Heart left ventricle (tissue), 16 donors: ENCODE measurements around the gene ENOX1. TPM values are rescaled to one million over a fixed set of nuclear protein-coding genes. Genes with fewer than 3 reads are reported as not detected.

Experiments used
- ATAC-seq, 4 donors: fragments of 200-7000 bp; cut with Tn5 transposase; one replicate each; pipeline ENCODE4 v1.9.1; 2020 to 2022; ENCODE audit warnings: moderate library complexity in 4 of 4, mild to moderate bottlenecking in 3 of 4, moderate number of reproducible peaks in 1 of 4
- DNase-seq, 5 donors: peaks; one replicate each; pipeline ENCODE4 v3.0.0-alpha.2; 2020
- H3K27ac ChIP-seq, 12 donors: fragments of 200-600 bp; sonication (generic) in 4 of 12; one replicate each; pipeline versions ENCODE4 v1.5.0 to v1.8.0; 2016 to 2022; ENCODE audit warnings: mild to moderate bottlenecking in 2 of 12
- H3K27me3 ChIP-seq, 9 donors: fragments of 200-600 bp; sonication (generic) in 2 of 9; one replicate each; pipeline versions ENCODE4 v1.5.1 to v1.8.0; 2016 to 2022; ENCODE audit warnings: mild to moderate bottlenecking in 3 of 9
- H3K36me3 ChIP-seq, 9 donors: fragments of 200-600 bp; sonication (generic) in 2 of 9; one replicate each; pipeline versions ENCODE4 v1.5.0 to v1.8.0; 2018 to 2022; ENCODE audit warnings: mild to moderate bottlenecking in 2 of 9
- H3K4me1 ChIP-seq, 12 donors: fragments of 200-600 bp; sonication (generic) in 4 of 12; one replicate each; pipeline versions ENCODE4 v1.5.0 to v1.8.0; 2016 to 2022; ENCODE audit warnings: mild to moderate bottlenecking in 3 of 12
- H3K4me3 ChIP-seq, 12 donors: fragments of 200-600 bp; sonication (generic) in 4 of 12; one replicate each; pipeline versions ENCODE4 v1.5.0 to v1.8.0; 2017 to 2022; ENCODE audit warnings: mild to moderate bottlenecking in 9 of 12, moderate library complexity in 4 of 12
- H3K9me3 ChIP-seq, 12 donors: fragments of 200-600 bp; sonication (generic) in 4 of 12; one replicate each; pipeline versions ENCODE4 v1.5.0 to v1.8.0; 2016 to 2022; ENCODE audit warnings: mild to moderate bottlenecking in 1 of 12
- CTCF ChIP-seq, 12 donors: fragments of 200-600 bp; sonication (generic) in 4 of 12; IDR thresholded peaks; one replicate each; pipeline versions ENCODE4 v1.5.0 to v1.8.0; 2018 to 2022; ENCODE audit warnings: antibody characterized with exemption in 12 of 12, mild to moderate bottlenecking in 5 of 12
- POLR2A ChIP-seq, 2 donors: fragments of 450-650 bp; IDR thresholded peaks; one replicate each; pipeline ENCODE4 v1.6.1; 2017; ENCODE audit warnings: antibody characterized with exemption in 2 of 2, mild to moderate bottlenecking in 2 of 2, moderate library complexity in 2 of 2
- WGBS, 4 donors: extraction: QIAGEN DNeasy Blood & Tissue Kit in 2 of 4; methylation state at CpG; one replicate each; pipeline versions ENCODE4 v1.1.5 to v1.1.7; 2013 to 2018; 5-methylcytosine and 5-hydroxymethylcytosine counted together
- intact Hi-C, 10 donors: fragments of 100-400 bp; cut with DNase I; formaldehyde crosslinking; loops; one replicate each; pipeline versions ENCODE4 v1.11.1 to v1.14.2; 2022
- polyA plus RNA-seq, 2 donors: library from polyadenylated mRNA; stranded (reverse); fragments of 200-250 nt; gene quantifications; one replicate each; pipeline ENCODE4 v1.2.3, GENCODE V29; 2013
- total RNA-seq, 9 donors: library from RNA; depleted of rRNA in 2 of 9; stranded (reverse); fragments of >200 nt in 2 of 9; fragmentation: NEBNext Ultra II Directional in 3 of 9; extraction: Animal tissue kit (Norgen Biotek cat#: 25700) in 3 of 9; gene quantifications; one replicate each; pipeline versions ENCODE4 v1.1.0 to v1.2.4, GENCODE V29; 2016 to 2023
- donor health status: ischemic (EF 13 %, LVEDD 7.1; RV severe dilation, severe dysfunction).
- donor health status: healthy with polysubstance abuse.
- donor health status: DM: no; HTN: yes; CAD: no.
- donor health status: DM: no; HTN: no; CAD: no.
- donor health status: ischemic (EF 25% LVEDD 6.9; RV normal size, moderate dysfunction).
- donor health status: ischemic (EF 25% LVEDD 5.7; RV mildly dilated, moderate dysfunction).
- donor health status: healthy.
- donor health status: DM: yes; HTN: yes; CAD: no.
- donor health status: ischemic (EF 35%, LVEDD 5.7; RV mildly dilated, moderate dysfunction).
- donor health status: nonischemic (EF 11% LVEDD 7.7; RV severe dilation, severe dysfunction).
- donor health status: DM: yes; HTN: yes; CAD: no.
- donor health status: PGD.
- donor health status: ischemic (EF 29% LVEDD 5.4; RV normal size, mild dysfunction).
- donor health status: nonischemic (EF 23%, LVEDD 6.1; RV moderate dilation, normal function).

The ENOX1 gene
- total and polyA plus RNA-seq, 11 donors = 2.0 to 10.1 (median 5.4) TPM

GRCh38 chr13:43291287-43292060 lies 495.3 kb downstream of the ENOX1 start:
- DNase-seq (no peak), ATAC-seq (no peak)
- TF ChIP-seq POLR2A (IDR thresholded peaks at IDR 0.05) (no peak), CTCF (IDR thresholded peaks at IDR 0.05) (no peak)
- Histone ChIP-seq H3K4me1 (peaks cover 0 to 28% (median 4%) of the 10 kb centered on the region in 12 donors), H3K4me3 (no peak overlapping the region), H3K27ac (peak overlapping the region in 1 of 12 donors; percentile 52), H3K36me3 (no peaks in the 10 kb centered on the region), H3K9me3 (no peaks in the 10 kb centered on the region), H3K27me3 (no peaks in the 10 kb centered on the region)
- intact Hi-C loops = no loop called here
- WGBS, 4 donors = 77 to 83% (median 81%) methylated on average over 5 of the region's 5 CpGs

GRCh38 chr13:43289470-43290255 lies 497.1 kb downstream of the ENOX1 start:
- Histone ChIP-seq H3K36me3 (no peaks in the 10 kb centered on the region), H3K27ac (peak overlapping the region in 8 of 12 donors; percentile 2 to 64 (median 42)), H3K4me3 (no peak overlapping the region), H3K27me3 (no peaks in the 10 kb centered on the region), H3K4me1 (peaks cover 0 to 36% (median 8%) of the 10 kb centered on the region in 12 donors), H3K9me3 (no peaks in the 10 kb centered on the region)
- ATAC-seq (no peak), DNase-seq (no peak)
- no peak for TF ChIP-seq POLR2A (IDR thresholded peaks at IDR 0.05)
- no peak for TF ChIP-seq CTCF (IDR thresholded peaks at IDR 0.05)
- intact Hi-C loops = no loop called here
- 48 to 56% (median 53%) methylated on average over 6 of the region's 6 CpGs for WGBS, 4 donors

GRCh38 chr13:43286751-43287150 lies 500.0 kb downstream of the ENOX1 start:
- no peak overlapping the region for H3K27ac ChIP-seq
- intact Hi-C loops = no loop called here
- H3K36me3 ChIP-seq = no peaks in the 10 kb centered on the region
- H3K27me3 ChIP-seq = no peaks in the 10 kb centered on the region
- no peak for TF ChIP-seq CTCF (IDR thresholded peaks at IDR 0.05)
- no peak for TF ChIP-seq POLR2A (IDR thresholded peaks at IDR 0.05)
- no peak for DNase-seq
- peak in 3 of 4 donors; percentile 22 to 28 (median 28) for ATAC-seq
- WGBS, 4 donors = 91 to 97% (median 96%) methylated on average over 1 of the region's 1 CpG
- H3K4me3 ChIP-seq = no peak overlapping the region
- H3K9me3 ChIP-seq = no peaks in the 10 kb centered on the region
- peaks cover 0 to 36% (median 8%) of the 10 kb centered on the region in 12 donors for H3K4me1 ChIP-seq

- no peak for TF ChIP-seq CTCF (IDR thresholded peaks at IDR 0.05)
- no peak for TF ChIP-seq POLR2A (IDR thresholded peaks at IDR 0.05)
- peaks cover 0 to 31% (median 8%) of the 10 kb centered on the region in 12 donors for H3K4me1 ChIP-seq
- intact Hi-C loops = no loop called here
- no peaks in the 10 kb centered on the region for H3K9me3 ChIP-seq
- ATAC-seq (peak; percentile 34 to 71 (median 52)), DNase-seq (peak in 1 of 5 donors; percentile 40)
- H3K4me3 ChIP-seq = no peak overlapping the region
- no peaks in the 10 kb centered on the region for H3K36me3 ChIP-seq
- H3K27me3 ChIP-seq = no peaks in the 10 kb centered on the region
- 66 to 73% (median 69%) methylated on average over 7 of the region's 7 CpGs for whole genome bisulfite sequencing, 4 donors
- H3K27ac ChIP-seq = no peak overlapping the region
Measured at GRCh38 chr13:43285933-43286597, 500.7 kb downstream of the ENOX1 start.
